GM21737 (cell line): Measurements from ENCODE around the gene KRTAP2-4.
"Not testable (repeated sequence)": the region's sequence is repeated elsewhere in the genome, so short reads cannot be mapped to it uniquely, and the experiment has no call there.

Experiments
- ATAC-seq: cut with Tn5 transposase; IDR thresholded peaks from one replicate; pipeline ENCODE4 v1.9.1; 2021; ENCODE audit warnings: mild to moderate bottlenecking, moderate library complexity; ENCODE audit not compliant: unreplicated experiment

The KRTAP2-4 gene

GRCh38 chr17:41071606-41072360 is 6.1 kb upstream of the KRTAP2-4 start:
- ATAC-seq, result no peak

- no peak for ATAC-seq
These were observed 3.4 kb upstream of the KRTAP2-4 start for GRCh38 chr17:41069031-41069430.

GRCh38 chr17:41067281-41067680 is 1.6 kb upstream of the KRTAP2-4 start:
- no peak for ATAC-seq

- not testable (repeated sequence) for ATAC-seq
These were observed 526 bp downstream of the KRTAP2-4 start for GRCh38 chr17:41065016-41065689.

GRCh38 chr17:41064301-41064700 is 1.4 kb downstream of the KRTAP2-4 start:
- no peak for ATAC-seq

GRCh38 chr17:41063449-41063848 is 2.2 kb downstream of the KRTAP2-4 start:
- no peak for ATAC-seq

GRCh38 chr17:41061964-41062363 is 3.7 kb downstream of the KRTAP2-4 start:
- no peak for ATAC-seq

GRCh38 chr17:41060052-41060604 is 5.6 kb downstream of the KRTAP2-4 start, which contains the start of gene KRTAP2-3:
TSS of gene KRTAP2-3 (minus strand) at chr17:41060114. CDS start at chr17:41060050, 64 bp downstream.
- no peak for ATAC-seq

- not testable (repeated sequence) for ATAC-seq
These were observed 6.2 kb downstream of the KRTAP2-4 start for GRCh38 chr17:41059276-41060051.

GRCh38 chr17:41058741-41059140 is 6.9 kb downstream of the KRTAP2-4 start:
- no peak for ATAC-seq

GRCh38 chr17:41057547-41057946 is 8.1 kb downstream of the KRTAP2-4 start:
- no peak for ATAC-seq

GRCh38 chr17:41055130-41055529 is 10.5 kb downstream of the KRTAP2-4 start, which contains the start of gene KRTAP2-2:
TSS of gene KRTAP2-2 (minus strand) at chr17:41055230. CDS start at chr17:41055211, 19 bp downstream.
- not testable (repeated sequence) for ATAC-seq

- ATAC-seq, result not testable (repeated sequence)
These were observed 11.1 kb downstream of the KRTAP2-4 start for GRCh38 chr17:41054556-41054955.

- no peak for ATAC-seq
These were observed 11.7 kb downstream of the KRTAP2-4 start for GRCh38 chr17:41054025-41054424.

- ATAC-seq, result no peak
These were observed 13.1 kb downstream of the KRTAP2-4 start for GRCh38 chr17:41052566-41052965.

GRCh38 chr17:41049110-41049509 is 16.6 kb downstream of the KRTAP2-4 start:
- no peak for ATAC-seq

- ATAC-seq, result no peak
These were observed 17.2 kb downstream of the KRTAP2-4 start for GRCh38 chr17:41048441-41048840.

- not testable (repeated sequence) for ATAC-seq
These were observed 18.8 kb downstream of the KRTAP2-4 start, which contains the start of gene KRTAP2-1 for GRCh38 chr17:41046735-41047465. TSS of gene KRTAP2-1 (minus strand) at chr17:41047316. CDS start at chr17:41047267, 49 bp downstream.

- no peak for ATAC-seq
These were observed 22.7 kb downstream of the KRTAP2-4 start for GRCh38 chr17:41042953-41043352.
